SK-N-SH (cell line): ENCODE results near the gene HSPBAP1. TPM values are rescaled to one million over a fixed set of nuclear protein-coding genes. Genes with fewer than 3 reads are reported as not detected.
"Not testable (repeated sequence)": the region's sequence is repeated elsewhere in the genome, so short reads cannot be mapped to it uniquely, and the experiment has no call there.

Experiments
- CTCF ChIA-PET: fragments of 300-600, 350-600 bp; formaldehyde crosslinking; extraction: SDS; loops from one replicate; lab custom pipeline; 2021; lab: Yijun Ruan, JAX
- POLR2A ChIA-PET: fragments of 350-600 bp; sonication (Branson Sonifier 250); formaldehyde crosslinking; extraction: SDS; loops from one replicate; lab custom pipeline; 2020; ENCODE audit warnings: antibody characterized with exemption, inconsistent platforms; lab: Yijun Ruan, JAX
- DNase-seq: peaks from one replicate; pipeline ENCODE4 v3.0.0; 2012
- H2AFZ ChIP-seq: fragments of 200-600 bp; sonication (generic); 2 replicates; pipeline ENCODE4 v1.8.1; 2016; ENCODE audit warnings: antibody characterized with exemption, mild to moderate bottlenecking, low read depth
- H3F3A ChIP-seq: fragments of 200-600 bp; sonication (generic); replicated peaks from 2 replicates; pipeline ENCODE3; 2016; ENCODE audit warnings: antibody characterized with exemption, mild to moderate bottlenecking; ENCODE audit not compliant: insufficient read depth
- H3K27ac ChIP-seq, 2 experiments: fragments of 200-500 bp in 1 of 2; fragments of 200-600 bp in 1 of 2; sonication (Bioruptor generic) in 1 of 2; sonication (generic), shearing (Covaris generic) in 1 of 2; 2 replicates each; pipeline versions ENCODE4 v1.5.1 to v1.6.1; 2014 to 2016; ENCODE audit warnings: low read depth in 2 of 2, inconsistent platforms in 1 of 2, low read length in 1 of 2, mild to moderate bottlenecking in 1 of 2, mixed read lengths in 1 of 2
- H3K27me3 ChIP-seq: fragments of 200-600 bp; sonication (generic), shearing (Covaris generic); 2 replicates; pipeline ENCODE4 v1.6.1; 2016; ENCODE audit warnings: mixed run types; ENCODE audit not compliant: insufficient read depth
- H3K36me3 ChIP-seq, 2 experiments: fragments of 200-500 bp in 1 of 2; fragments of 200-600 bp in 1 of 2; sonication (Bioruptor generic) in 1 of 2; sonication (generic) in 1 of 2; replicated peaks in 1 of 2; 2 replicates each; pipeline versions ENCODE3 to v1.5.1; 2014 to 2016; ENCODE audit warnings: low read length in 1 of 2, mild to moderate bottlenecking in 1 of 2; ENCODE audit not compliant: insufficient read depth in 2 of 2, control insufficient read depth in 1 of 2
- H3K4me1 ChIP-seq, 2 experiments: fragments of 200-500 bp in 1 of 2; fragments of 200-600 bp in 1 of 2; sonication (Bioruptor generic) in 1 of 2; sonication (generic), shearing (Covaris generic) in 1 of 2; 2 replicates each; pipeline versions ENCODE4 v1.5.1 to v1.6.1; 2014 to 2016; ENCODE audit warnings: low read depth in 1 of 2, low read length in 1 of 2, mixed run types in 1 of 2; ENCODE audit not compliant: insufficient read depth in 2 of 2, control insufficient read depth in 1 of 2
- H3K4me2 ChIP-seq: fragments of 200-600 bp; sonication (generic), shearing (Covaris generic); 2 replicates; pipeline ENCODE4 v1.6.1; 2017; ENCODE audit warnings: mixed run types
- H3K4me3 ChIP-seq, 2 experiments: fragments of 200-500 bp in 1 of 2; fragments of 200-600 bp in 1 of 2; sonication (Bioruptor generic) in 1 of 2; sonication (generic), shearing (Covaris generic) in 1 of 2; 2 replicates each; pipeline versions ENCODE4 v1.5.1 to v1.8.1; 2014 to 2016; ENCODE audit warnings: low read depth in 2 of 2, inconsistent platforms in 1 of 2, low read length in 1 of 2, mild to moderate bottlenecking in 1 of 2, mixed read lengths in 1 of 2, moderate library complexity in 1 of 2
- H3K79me2 ChIP-seq: fragments of 200-600 bp; sonication (generic); 2 replicates; pipeline ENCODE4 v1.8.1; 2017; ENCODE audit warnings: mild to moderate bottlenecking; ENCODE audit not compliant: insufficient read depth
- H3K9ac ChIP-seq: fragments of 200-600 bp; sonication (generic); 2 replicates; pipeline ENCODE4 v1.6.1; 2017; ENCODE audit warnings: mixed run types
- H3K9me2 ChIP-seq: fragments of 200-600 bp; sonication (generic); 2 replicates; pipeline ENCODE4 v1.6.1; 2017; ENCODE audit warnings: mixed run types
- H3K9me3 ChIP-seq: fragments of 200-600 bp; sonication (generic); 2 replicates; pipeline ENCODE4 v1.6.1; 2017; ENCODE audit warnings: mixed run types, mild to moderate bottlenecking, moderate library complexity
- H4K20me1 ChIP-seq: fragments of 200-600 bp; sonication (generic); 2 replicates; pipeline ENCODE4 v1.6.1; 2017; ENCODE audit warnings: mild to moderate bottlenecking, mixed run types; ENCODE audit not compliant: insufficient read depth
- CHD2 ChIP-seq: fragments of 150-350 bp; IDR thresholded peaks from 2 replicates; pipeline ENCODE4 v1.6.1; 2018; ENCODE audit warnings: low read length; ENCODE audit not compliant: partially characterized antibody
- EZH2phosphoT487 ChIP-seq: fragments of 200-600 bp; sonication (generic); IDR thresholded peaks from 2 replicates; pipeline ENCODE4 v1.6.1; 2017; ENCODE audit warnings: low read depth, mixed run types, mild to moderate bottlenecking, antibody characterized with exemption, moderate library complexity, borderline replicate concordance
- FOXM1 ChIP-seq: IDR thresholded peaks from 2 replicates; pipeline ENCODE4 v1.4.0; 2012; ENCODE audit warnings: low read depth, mild to moderate bottlenecking
- NRF1 ChIP-seq: IDR thresholded peaks from 2 replicates; pipeline ENCODE4 v1.6.1; 2012; ENCODE audit warnings: low read depth, mild to moderate bottlenecking, low read length
- RCOR1 ChIP-seq: fragments of 150-350 bp; IDR thresholded peaks from 2 replicates; pipeline ENCODE4 v1.6.1; 2017; ENCODE audit warnings: antibody characterized with exemption, low read length
- SIN3A ChIP-seq: IDR thresholded peaks from 2 replicates; pipeline ENCODE4 v1.6.1; 2012; ENCODE audit warnings: low read depth, mild to moderate bottlenecking, low read length, moderate library complexity, borderline replicate concordance
- SMC3 ChIP-seq: IDR thresholded peaks from 2 replicates; pipeline ENCODE4 v1.6.1; 2012; ENCODE audit warnings: low read depth, low read length, improper control_type of control experiment
- TAF1 ChIP-seq: IDR thresholded peaks from 2 replicates; pipeline ENCODE4 v1.6.1; 2012; ENCODE audit warnings: low read depth, mild to moderate bottlenecking, low read length, moderate library complexity, borderline replicate concordance
- WGBS: methylation state at CpG from one replicate; pipeline ENCODE4 v1.1.6; 2017; ENCODE audit warnings: low lambda C conversion rate; 5-methylcytosine and 5-hydroxymethylcytosine counted together
- polyA plus RNA-seq, 3 experiments: library from polyadenylated mRNA; depleted of rRNA; stranded (reverse); fragments of >200 nt; gene quantifications; 2 replicates each; pipeline ENCODE4 v1.2.3, GENCODE V29; 2012
- TF ChIP-seq, protein P1 (sequence below): IDR thresholded peaks from 2 replicates; pipeline ENCODE4 v1.4.0; 2012; ENCODE audit warnings: low read depth, borderline replicate concordance
- TF ChIP-seq, protein P2 (sequence below): fragments of 150-350 bp; IDR thresholded peaks from 2 replicates; pipeline ENCODE4 v1.6.1; 2016; ENCODE audit warnings: mild to moderate bottlenecking, low read depth, low read length

HSPBAP1 gene
- polyA plus RNA-seq, 1 of the 3 experiments (the other 2 are of a cell fraction) = 5.1 TPM

DNA sequence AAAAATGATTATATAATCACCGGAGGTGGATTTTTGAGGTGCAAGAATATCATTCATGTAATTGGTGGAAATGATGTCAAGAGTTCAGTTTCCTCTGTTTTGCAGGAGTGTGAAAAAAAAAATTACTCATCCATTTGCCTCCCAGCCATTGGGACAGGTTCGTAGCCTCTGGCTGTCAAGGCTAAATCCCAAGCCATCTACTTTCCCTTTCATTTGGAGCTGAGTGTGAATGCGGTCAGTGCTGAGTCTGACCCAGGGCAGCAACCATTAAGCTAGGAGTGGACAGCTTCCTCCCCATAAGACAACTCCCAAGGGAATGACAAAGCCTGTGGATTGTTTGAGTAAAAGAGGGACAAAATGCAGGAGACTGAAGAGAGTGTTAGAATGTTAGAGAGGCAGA lies 79.4 kb downstream of the HSPBAP1 start:
- Histone ChIP-seq H3K27me3 (no peaks in the 10 kb centered on the region), H3K4me3 (no peak overlapping the region), H3K4me1 (no peaks in the 10 kb centered on the region), H3K4me2 (no peak overlapping the region), H3K9me2 (no peaks in the 10 kb centered on the region), H2AFZ (no peak overlapping the region), H3K79me2 (no peaks in the 10 kb centered on the region), H3F3A (no peaks in the 10 kb centered on the region), H3K36me3 (peaks cover 45 to 51% of the 10 kb centered on the region in 2 experiments), H4K20me1 (no peaks in the 10 kb centered on the region), H3K9ac (no peak overlapping the region), H3K27ac (no peak overlapping the region), H3K9me3 (no peaks in the 10 kb centered on the region)
- ChIA-PET POLR2A (no interaction called here), CTCF (interaction anchor here (0.7 kb wide), 1 partner anchor 18 kb away, joined by 4 read pairs; no protein-coding TSS in a partner anchor)
- DNase-seq = no peak
- 100% methylated on average over 3 of the region's 3 CpGs for WGBS
- no peak for TF ChIP-seq CHD2
- TF ChIP-seq, protein P1, sequence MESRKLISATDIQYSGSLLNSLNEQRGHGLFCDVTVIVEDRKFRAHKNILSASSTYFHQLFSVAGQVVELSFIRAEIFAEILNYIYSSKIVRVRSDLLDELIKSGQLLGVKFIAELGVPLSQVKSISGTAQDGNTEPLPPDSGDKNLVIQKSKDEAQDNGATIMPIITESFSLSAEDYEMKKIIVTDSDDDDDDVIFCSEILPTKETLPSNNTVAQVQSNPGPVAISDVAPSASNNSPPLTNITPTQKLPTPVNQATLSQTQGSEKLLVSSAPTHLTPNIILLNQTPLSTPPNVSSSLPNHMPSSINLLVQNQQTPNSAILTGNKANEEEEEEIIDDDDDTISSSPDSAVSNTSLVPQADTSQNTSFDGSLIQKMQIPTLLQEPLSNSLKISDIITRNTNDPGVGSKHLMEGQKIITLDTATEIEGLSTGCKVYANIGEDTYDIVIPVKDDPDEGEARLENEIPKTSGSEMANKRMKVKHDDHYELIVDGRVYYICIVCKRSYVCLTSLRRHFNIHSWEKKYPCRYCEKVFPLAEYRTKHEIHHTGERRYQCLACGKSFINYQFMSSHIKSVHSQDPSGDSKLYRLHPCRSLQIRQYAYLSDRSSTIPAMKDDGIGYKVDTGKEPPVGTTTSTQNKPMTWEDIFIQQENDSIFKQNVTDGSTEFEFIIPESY = no peak
- no peak for TF ChIP-seq FOXM1
- TF ChIP-seq SMC3 = no peak
- no peak for TF ChIP-seq NRF1
- TF ChIP-seq TAF1 = no peak
- no peak for TF ChIP-seq RCOR1
- TF ChIP-seq EZH2phosphoT487 = no peak
- no peak for TF ChIP-seq SIN3A
- TF ChIP-seq, protein P2, sequence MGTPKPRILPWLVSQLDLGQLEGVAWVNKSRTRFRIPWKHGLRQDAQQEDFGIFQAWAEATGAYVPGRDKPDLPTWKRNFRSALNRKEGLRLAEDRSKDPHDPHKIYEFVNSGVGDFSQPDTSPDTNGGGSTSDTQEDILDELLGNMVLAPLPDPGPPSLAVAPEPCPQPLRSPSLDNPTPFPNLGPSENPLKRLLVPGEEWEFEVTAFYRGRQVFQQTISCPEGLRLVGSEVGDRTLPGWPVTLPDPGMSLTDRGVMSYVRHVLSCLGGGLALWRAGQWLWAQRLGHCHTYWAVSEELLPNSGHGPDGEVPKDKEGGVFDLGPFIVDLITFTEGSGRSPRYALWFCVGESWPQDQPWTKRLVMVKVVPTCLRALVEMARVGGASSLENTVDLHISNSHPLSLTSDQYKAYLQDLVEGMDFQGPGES = no peak

DNA sequence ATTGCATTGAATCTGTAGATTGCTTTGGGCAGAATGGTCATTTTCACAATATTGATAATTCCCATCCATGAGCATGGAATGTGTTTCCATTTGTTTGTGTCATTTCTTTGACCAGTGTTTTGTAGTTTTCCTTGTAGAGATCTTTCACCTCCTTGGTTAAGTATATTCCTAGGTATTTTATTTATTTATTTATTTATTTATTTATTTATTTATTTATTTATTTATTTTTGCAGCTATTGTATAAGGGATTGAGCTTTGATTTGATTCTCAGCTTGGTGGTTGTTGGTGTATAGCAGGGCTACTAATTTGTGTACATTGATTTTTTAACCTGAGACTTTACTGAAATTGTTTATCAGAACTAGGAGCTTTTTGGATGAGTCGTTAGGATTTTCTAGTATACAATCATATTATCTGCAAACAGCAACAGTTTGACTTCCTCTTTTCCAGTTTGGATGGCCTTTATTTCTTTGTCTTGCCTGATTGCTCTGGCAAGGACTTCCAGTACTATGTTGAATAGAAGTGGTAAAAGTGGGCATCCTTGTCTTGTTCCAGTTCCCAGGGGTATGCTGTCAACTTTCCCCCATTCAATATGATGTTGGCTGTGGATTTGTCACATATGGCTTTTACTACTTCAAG lies 82.9 kb downstream of the HSPBAP1 start:
- not testable (repeated sequence) for H3K9me3 ChIP-seq, DNase-seq
- CTCF ChIA-PET = interaction anchor here (0.7 kb wide), 1 partner anchor 18 kb away, joined by 3 read pairs; no protein-coding TSS in a partner anchor

More for the DNA sequence above, 82.9 kb downstream of the HSPBAP1 start:
- H3K9ac ChIP-seq, H3K4me2 ChIP-seq, H3K27me3 ChIP-seq, H3F3A ChIP-seq, H3K9me2 ChIP-seq, H4K20me1 ChIP-seq, POLR2A ChIA-PET, H2AFZ ChIP-seq, H3K27ac ChIP-seq, H3K79me2 ChIP-seq, H3K4me1 ChIP-seq, H3K4me3 ChIP-seq: not testable (repeated sequence)
- WGBS = 100% methylated on average over 1 of the region's 1 CpG
- H3K36me3 ChIP-seq = peaks cover 27 to 28% of the 10 kb centered on the region in 2 experiments
